ENCODE data around the gene LMBR1.
"Not testable (repeated sequence)": the region's sequence is repeated elsewhere in the genome, so short reads cannot be mapped to it uniquely, and the experiment has no call there.

LMBR1 gene

DNA sequence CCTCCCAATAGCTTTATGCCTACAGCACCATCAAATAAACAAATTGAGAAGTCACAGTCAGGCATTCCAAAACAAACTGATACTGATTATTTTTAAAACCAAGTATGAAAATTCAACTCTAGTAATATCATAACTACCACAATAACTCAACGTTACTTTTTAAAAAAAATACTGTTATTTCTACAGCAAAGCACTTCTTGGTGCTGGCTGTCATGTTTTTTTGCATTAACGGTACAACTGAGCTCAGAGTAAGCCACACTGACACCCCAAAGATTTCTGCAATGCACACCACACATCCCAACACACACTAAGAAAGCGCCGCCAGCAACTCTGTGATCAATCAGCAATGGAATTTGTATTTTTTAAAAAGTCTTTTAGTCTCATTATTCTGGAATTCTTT is 138.8 kb downstream of the LMBR1 start:
- no peak for DNase-seq (ENCODE audit: low spot score)

DNA sequence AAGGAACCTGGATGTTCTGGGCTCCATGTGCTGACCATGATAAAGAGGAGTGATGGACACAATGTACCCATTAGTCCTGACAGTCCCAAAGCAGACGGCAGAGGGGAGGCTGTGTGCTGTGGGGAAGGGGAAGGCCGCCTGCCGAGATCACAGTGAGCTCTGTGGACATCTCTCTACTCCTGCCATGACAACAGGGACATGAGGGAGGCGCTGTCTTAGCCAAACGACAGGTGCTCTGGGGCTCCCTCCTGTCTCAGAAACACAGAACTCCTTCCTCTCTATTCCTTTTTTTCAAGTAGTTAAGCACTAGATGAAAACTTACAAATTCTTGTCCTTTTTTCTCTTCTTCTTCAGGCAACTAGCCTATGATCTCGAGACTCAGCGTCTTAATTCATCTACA is 139.4 kb downstream of the LMBR1 start:
- DNase-seq (ENCODE audit: low spot score): no peak

DNA sequence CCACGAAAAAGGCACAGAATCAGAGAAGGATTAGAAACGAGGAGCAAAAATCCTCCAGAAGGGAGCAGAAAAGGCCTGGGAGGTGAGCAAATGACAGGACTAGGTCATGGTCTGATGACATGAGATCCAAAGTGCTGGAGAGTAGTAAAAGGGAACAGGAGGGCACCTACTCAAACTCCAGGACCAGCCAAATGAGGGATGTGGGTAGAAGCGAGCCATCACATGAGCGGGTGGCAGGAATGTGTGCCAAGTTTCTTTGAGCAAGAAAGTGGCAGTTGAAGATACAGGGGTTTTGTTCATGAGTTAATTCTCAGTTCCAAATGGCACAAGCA is 139.8 kb downstream of the LMBR1 start:
- no peak for DNase-seq (ENCODE audit: low spot score)

DNA sequence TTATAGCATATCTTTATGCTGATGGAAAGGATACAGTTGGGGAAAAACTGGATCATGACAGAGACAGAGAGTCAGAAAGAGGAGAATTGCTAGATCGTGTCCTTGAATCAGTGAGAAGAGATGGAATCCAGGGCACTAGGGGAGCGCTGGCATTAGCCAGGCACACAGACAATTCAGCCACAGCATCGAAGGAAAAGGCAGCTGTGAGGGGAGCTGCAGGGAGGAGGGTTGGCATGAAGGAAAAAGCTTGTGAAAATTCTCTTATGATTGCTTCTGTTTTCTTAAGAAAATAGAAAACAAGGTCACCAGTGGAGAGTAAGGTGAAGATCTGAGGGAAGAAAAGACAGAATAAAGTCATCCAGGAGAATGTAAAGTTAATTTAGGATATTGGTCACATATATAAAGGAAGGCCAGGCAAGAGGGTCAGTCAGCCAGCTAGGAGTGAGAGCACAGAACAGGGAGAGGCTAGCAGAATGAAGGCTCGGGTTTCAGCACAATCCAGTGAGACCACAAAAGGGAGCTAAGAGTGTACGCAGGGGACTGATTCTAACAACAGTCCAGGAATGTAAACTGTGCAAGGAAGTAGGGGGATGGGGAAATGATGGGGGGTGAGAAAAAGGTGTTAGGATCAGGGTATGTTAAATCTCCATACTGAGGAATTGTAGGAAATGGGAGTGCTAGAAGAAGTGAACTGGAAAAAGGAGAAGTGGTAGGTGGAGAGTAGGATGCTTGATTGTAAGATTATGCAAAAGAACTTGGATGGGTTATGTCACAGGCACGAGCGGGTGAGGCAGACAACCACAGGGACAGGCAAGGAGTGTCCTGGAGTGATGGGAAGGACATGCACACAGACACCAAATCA is 140.4 kb downstream of the LMBR1 start:
- DNase-seq (ENCODE audit: low spot score): no peak

DNA sequence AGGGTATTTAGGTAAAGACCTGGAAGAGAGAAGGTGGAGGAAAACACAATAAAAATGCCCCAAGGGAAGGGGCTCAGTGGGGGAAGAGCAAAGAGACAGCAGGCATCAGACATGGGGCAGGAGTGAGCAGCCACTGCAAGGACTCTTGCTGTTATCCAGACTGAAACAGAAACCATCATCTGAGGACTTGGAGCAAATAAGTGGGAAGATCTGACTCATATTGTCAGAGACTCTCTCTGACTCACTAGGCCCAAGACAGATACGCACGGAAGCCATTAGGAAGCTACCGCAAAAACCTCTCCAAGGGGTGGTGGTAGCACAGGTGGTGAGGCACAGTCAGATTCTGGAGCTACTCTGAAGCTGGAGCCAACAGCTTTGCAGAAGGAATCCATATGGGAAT is 141.7 kb downstream of the LMBR1 start:
- no peak for DNase-seq (ENCODE audit: low spot score)

DNA sequence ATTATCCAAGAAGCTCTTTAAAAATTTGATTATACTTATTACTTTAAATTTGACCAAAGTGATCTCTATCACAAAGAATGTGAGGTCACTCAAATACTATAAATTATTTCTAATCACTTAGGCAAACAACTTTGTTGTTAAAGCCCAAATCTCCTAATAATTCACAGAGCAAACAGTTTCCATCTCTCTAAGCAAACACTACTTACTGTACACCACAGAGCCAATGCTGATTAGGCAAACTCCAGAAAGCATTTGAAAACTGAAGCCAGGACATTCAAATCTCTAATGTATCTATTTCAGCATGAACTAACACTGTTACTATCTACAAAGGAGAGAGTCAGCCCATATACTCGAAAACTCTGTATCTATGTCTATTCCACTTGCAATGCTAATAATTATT is 145.3 kb downstream of the LMBR1 start:
- no peak for DNase-seq (ENCODE audit: low spot score)

DNA sequence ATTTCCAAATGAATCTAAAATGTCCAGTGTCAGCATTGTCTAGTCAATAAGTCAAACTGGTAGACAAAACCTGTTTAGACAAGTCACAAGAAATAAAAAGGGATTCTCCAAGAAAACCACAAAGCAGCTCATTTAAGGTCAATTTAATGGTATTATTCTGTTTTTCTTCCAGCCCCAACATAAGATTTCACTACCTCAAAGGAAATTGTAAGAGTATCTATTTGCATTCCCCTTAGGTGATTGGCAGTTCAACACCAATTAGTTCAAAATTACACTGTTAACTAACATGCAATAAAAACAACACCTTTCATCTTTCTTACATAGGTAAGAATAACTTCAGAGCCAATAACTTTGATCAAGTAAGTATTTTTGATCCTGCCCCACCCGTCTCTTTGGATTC is 146.1 kb downstream of the LMBR1 start:
- DNase-seq (ENCODE audit: low spot score): no peak

DNA sequence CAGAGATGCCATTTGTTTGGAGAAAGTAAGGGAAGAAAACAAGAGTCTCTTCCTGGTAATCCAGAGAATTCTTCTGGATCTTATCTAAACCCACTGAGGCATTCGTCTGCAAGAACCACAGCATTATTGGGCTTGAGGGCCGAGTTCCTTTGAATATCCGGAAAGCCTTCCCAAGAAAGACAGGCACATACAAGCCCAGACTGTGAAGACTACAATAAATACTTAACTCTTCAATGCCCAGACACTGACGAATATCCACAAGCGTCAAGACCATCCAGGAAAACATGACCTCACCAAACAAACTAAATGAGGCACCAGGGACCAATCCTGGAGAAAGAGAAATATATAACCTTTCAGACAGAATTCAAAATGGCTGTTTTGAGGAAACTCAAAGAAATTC is 153.4 kb downstream of the LMBR1 start:
- no peak for DNase-seq (ENCODE audit: low spot score)

DNA sequence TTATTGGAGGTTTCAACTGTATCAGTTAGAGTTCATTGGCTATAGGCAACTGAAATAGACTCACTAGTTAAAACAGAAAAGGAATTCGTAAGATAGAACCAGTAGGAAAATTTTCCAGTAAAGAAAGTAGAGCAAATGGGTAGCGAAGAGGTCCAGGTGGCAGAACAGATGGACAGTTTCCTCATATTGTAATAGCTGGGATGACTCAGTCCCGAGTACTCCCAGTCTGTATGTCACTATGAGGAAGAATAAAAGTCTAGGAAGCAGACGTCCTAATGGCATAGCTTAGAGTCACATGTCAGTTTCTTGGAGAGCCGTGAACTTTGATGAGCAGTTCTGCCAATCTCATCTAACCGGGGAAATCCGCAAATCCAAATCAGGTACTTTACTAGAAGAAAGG is 157.1 kb downstream of the LMBR1 start:
- no peak for DNase-seq (ENCODE audit: low spot score)

DNA sequence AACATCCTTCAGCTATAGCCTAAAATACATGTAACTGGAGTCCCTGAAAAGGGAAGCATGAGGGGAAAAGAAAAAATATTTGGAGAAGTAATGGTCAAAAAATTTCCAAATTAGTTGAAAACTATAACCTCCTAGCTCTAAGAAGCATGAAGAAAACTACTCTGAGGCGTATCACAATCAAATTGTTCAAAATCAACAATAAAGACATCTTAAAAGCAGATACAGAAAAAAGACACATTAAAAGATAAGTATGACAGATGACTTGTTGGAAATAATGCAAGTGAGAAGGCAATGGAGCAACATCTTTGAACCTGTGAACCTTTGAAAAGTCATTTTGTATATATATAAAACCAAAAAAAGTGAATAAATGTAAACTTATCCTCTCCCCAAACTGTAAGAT is 159.3 kb downstream of the LMBR1 start:
- no peak for DNase-seq (ENCODE audit: low spot score)

DNA sequence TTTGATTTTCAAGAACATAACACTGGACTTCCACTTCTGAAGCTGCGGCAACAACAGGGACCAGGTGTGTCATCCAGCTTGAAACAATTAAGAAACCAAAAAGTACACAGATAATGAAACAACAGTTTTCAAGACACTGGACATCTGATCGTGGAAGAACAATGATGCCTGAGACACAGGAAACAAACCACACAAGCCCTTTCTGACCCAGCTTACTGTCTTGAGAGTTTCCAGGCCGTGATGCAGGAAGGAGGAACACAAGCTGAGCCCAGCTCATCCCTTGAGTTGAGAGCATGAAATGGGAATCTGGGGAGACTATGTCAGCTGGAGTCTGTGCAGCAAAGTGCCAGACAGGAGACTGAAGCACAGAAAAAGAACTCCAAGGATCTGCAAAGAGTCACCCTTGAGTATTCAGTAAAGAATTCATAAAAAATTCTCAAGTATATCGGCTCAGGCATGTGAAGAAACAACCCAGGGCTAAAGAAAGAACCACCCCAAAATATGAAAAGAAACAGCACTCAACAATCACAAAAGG is 160.8 kb downstream of the LMBR1 start:
- no peak for DNase-seq (ENCODE audit: low spot score)

DNA sequence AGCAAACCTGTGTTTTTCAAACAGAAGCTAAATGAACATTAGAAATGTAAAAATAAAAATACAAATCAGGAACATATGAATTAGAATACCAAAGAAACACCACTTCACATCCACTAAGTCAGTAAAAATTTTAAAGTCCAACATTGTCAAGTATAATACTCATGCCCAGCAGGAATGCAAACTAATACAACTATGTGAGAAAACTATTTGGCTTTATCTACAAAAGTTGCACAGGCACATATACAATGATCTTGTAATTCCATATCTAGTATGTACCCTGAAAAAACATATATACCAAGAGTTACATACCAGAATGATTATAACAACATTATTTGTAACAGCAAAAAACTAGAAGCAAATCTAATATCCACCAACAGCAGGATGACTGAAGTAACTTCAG is 161.3 kb downstream of the LMBR1 start:
- DNase-seq (ENCODE audit: low spot score): no peak

DNA sequence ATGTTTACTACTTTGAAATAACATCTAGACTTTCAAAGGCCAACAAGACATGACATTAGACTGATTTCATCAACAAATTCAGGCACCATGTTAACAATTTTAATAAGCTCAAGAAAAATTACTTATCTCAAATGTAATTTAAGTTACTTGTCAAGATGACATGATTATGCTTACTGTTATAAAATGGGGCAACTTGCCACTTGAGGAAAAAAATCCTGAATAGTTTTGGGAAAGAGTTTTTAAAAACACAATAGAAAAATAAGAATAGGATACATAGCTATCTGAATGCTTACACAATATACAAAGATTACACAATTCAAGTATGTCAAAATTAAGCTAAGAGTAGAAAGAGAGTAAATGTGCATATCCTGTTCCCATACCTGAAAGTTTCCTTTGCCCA is 167.0 kb downstream of the LMBR1 start:
- DNase-seq (ENCODE audit: low spot score): no peak

DNA sequence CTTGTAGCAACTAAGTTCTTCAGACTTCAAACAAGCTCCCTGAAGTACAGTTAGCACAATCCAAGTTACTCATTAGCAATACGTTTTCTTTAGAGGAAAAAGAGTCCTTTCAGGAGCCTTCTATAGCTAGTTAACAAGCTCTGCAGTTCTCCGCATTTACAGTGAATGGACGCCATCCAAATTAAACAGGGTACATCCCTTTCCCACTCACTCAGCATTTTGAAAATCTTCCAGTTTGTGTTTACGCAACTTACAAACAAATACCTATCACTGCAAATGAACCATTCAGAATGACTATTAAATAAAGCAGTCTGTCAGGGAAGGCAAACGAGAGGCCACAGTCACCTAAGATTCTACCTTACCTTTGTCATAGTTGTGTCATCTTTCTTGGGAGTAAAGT is 167.9 kb downstream of the LMBR1 start:
- DNase-seq (ENCODE audit: low spot score): no peak

DNA sequence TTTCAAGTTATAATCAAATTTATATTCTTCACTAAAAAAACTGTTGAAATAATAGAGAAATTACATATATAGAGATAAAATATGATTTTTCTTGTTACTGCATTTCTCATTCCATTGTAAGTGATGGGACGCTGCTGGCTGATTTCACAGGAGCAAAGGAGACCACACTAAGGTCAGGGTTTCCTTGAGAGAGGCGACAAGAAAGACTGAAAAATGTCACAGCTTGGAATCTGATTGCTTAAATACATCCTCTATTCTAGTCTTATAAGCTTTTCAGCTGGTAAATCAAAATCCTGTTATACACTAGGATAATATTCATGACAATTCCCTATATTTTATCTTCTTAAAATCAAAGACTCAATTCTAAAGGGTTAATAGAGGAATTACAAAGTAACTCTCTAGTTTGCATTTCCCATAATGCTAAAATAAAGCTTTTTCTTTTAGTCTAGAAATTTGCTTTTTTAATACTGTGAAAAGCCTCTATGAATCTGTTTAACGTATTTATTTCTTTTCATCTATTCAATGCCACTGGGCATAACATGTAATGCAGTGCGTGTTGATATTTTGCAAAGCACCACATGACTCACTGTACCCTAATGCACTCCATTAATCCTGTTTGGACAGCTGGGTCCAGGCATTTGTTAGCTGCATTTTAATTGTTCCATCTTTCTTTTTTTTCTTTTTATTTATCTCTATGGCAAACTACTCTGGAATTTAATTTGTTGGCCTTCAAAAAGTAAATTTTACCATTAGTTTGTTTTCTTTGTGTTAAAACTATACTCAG is 170.7 kb downstream of the LMBR1 start:
- no peak for DNase-seq (ENCODE audit: low spot score)

DNA sequence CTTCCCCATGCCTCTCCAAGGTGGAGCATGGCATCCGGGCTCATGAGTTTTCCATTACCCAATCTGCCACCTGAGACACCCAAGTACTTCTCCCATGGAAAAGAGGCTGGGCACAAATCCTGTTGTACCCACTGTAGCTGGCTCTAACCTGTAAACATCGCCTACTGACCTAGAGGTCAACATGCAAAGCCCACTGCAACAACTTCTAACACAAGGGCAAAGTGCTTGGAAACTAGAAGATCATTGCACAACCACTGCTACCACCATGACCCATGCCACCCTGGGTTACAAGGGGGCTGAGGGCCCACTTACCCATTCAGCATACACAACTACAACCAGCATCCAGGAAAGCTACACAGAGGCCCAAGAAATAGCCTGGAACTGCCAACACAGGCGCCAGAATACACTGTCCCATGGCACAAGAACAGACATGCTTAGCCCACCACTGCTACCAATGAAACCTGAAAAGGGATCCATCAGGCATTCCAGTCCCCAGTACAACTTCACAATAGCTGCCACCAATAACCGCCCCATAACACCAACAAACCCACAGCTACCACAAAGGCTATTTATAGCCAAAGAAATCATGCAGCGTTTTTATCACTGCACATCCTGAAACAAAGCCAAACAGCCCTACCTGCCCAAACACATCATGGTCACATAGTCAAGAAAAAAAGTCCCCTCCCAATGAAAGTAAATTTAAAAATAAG is 189.1 kb downstream of the LMBR1 start:
- DNase-seq (ENCODE audit: low spot score): no peak

DNA sequence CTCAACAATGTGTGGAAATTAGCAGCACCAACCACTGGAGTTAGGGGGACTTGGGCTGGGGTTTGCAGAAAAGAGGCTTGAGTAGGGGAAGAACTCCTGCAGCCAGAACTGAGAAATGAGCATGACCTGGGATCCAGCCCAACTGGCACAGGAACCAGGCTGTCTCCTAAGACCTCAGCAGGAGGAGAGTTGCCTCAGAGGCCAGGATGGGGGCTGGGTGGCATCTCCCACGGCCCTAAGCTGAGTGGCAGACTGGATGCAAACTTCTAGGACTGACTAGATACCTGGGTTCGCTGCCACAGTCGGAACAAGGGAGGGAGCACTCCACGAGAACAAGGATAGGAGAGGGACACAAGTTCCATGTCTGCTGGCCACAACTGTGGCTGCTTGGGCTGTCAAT is 189.8 kb downstream of the LMBR1 start:
- no peak for DNase-seq (ENCODE audit: low spot score)

DNA sequence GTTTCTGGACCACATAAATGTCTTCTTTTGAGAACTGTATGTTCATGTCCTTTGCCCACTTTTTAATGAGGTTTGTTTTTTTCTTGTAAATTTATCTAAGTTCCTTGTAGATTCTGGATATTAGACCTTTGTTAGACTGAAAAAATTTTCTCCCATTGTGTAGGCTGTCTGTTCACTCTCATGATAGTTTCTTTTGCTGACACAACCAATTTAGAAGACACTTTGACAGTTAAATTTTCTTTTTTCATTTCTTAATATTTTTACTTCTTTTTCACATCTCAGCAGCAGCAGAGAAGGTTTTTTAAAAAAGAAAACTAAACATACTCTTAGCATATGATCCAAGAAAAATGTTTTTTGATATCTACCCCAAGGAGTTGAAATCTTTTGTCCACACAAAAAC is 190.6 kb downstream of the LMBR1 start:
- DNase-seq (ENCODE audit: low spot score): no peak

DNA sequence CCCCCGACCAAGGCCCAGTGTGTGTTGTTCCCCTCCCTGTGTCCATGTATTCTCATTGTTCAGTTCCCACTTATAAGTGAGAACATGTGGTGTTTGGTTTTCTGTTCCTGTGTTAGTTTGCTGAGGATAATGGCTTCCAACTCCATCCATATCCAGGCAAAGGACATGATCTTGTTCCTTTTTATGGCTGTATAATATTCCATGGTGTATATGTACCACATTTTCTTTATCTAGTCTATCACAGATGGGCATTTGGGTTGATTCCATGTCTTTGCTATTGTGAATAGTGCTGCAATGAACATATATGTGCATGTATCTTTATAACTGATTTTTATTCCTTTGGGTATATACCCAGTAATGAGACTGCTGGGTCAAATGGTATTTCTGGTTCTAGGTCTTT is 191.2 kb downstream of the LMBR1 start:
- DNase-seq (ENCODE audit: low spot score): not testable (repeated sequence)

DNA sequence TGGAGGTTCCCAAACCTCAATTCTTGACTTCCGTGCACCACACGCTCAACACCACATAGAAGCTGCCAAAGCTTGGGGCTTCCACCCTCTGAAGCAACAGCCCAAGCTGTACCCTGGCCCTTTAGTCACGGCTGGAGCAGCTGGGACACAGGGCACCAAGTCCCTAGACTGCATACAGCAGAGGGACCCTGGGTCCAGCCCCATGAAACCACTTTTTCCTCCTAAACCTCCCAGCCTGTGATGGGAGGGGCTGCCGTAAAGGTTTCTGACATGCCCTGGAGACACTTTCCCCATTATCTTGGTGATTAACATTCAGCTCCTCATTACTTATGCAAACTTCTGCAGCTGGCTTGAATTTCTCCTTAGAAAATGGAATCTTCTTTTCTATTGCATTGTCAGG is 194.5 kb downstream of the LMBR1 start:
- not testable (repeated sequence) for DNase-seq (ENCODE audit: low spot score)

DNA sequence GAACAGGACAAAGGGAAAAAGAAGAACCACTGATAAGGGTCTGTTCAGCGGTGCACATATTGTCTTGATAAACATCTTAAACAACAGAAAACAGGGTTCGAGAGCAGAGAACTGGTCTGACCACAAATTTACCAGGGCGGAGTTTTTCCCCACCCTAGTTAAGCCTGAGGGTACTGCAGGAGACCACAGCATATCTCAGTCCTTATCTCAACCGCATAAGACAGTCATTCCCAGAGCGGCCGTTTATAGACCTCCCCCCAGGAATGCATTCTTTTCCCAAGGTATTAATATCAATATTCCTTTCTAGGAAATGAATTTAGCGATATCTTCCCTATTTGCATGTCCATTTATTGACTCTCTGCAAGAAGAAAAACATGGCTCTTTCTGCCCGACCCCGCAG is 195.7 kb downstream of the LMBR1 start:
- DNase-seq (ENCODE audit: low spot score): not testable (repeated sequence)

DNA sequence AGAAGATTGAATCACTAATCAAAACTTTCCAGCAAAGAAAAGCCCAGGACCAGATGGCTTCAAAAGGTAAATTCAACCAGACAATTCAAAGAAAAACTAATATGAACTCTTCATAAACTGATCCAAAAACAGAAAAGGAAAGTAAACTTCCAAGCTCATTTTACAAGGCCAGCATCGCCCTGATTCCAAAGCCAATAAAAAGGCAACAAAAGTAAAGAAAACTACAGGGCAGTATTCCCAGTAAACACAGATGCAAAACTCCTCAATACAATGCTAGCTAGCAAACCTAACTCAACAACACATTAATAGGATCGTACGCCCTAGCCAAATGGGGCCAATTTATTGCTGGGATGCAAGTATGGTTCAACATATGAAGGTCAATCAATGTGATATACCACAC is 199.4 kb downstream of the LMBR1 start:
- DNase-seq (ENCODE audit: low spot score): no peak

DNA sequence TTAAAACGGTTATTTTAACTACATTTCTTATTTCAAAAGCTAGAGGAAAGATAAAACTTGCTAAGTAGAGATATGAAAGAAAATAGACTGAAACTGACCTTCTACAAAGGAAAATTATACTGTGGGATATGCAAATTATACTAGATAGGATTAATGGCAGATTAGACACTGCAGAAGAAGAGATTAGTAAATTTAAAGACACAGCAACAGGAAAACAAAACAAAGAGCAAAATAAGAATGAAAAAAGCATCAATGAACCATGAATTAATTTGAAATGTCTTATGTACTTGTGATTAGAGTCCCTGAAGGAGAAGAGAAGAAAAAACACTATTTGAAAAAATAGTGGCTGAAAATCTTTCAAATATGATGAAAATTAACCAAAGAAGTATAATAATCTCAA is 200.1 kb downstream of the LMBR1 start:
- no peak for DNase-seq (ENCODE audit: low spot score)

Data from CD4-positive, alpha-beta T cell treated with Interleukin-6 at 100 ng/mL for 8 hours (primary cell).